ENCODE measurements around the gene EDN2.

EDN2 gene

GRCh38 chr1:41516168-41517061 lies 31.9 kb upstream of the EDN2 start:
- peak; percentile 94 for DNase-seq

- DNase-seq = no peak
Measured at GRCh38 chr1:41515778-41516167, 31.3 kb upstream of the EDN2 start.

GRCh38 chr1:41515131-41515678 lies 30.7 kb upstream of the EDN2 start:
- no peak for DNase-seq

- DNase-seq = no peak
Measured at GRCh38 chr1:41514381-41514780, 29.9 kb upstream of the EDN2 start.

GRCh38 chr1:41513383-41513735 lies 28.9 kb upstream of the EDN2 start:
- peak; percentile 76 for DNase-seq

- DNase-seq = no peak
Measured at GRCh38 chr1:41512701-41513382, 28.4 kb upstream of the EDN2 start.

- DNase-seq = no peak
Measured at GRCh38 chr1:41511239-41511540, 26.7 kb upstream of the EDN2 start.

- DNase-seq = no peak
Measured at GRCh38 chr1:41510531-41511238, 26.2 kb upstream of the EDN2 start.

- no peak for DNase-seq
Measured at GRCh38 chr1:41509270-41509671, 24.8 kb upstream of the EDN2 start.

- no peak for DNase-seq
Measured at GRCh38 chr1:41508290-41508689, 23.8 kb upstream of the EDN2 start.

- DNase-seq = no peak
Measured at GRCh38 chr1:41507836-41508235, 23.4 kb upstream of the EDN2 start.

GRCh38 chr1:41507110-41507720 lies 22.7 kb upstream of the EDN2 start:
- no peak for DNase-seq

- DNase-seq = peak; percentile 63
Measured at GRCh38 chr1:41504114-41505035, 19.9 kb upstream of the EDN2 start.

GRCh38 chr1:41503538-41504113 lies 19.1 kb upstream of the EDN2 start:
- no peak for DNase-seq

- DNase-seq = no peak
Measured at GRCh38 chr1:41502912-41503311, 18.4 kb upstream of the EDN2 start.

GRCh38 chr1:41501581-41501980 lies 17.1 kb upstream of the EDN2 start:
- DNase-seq = no peak

- no peak for DNase-seq
Measured at GRCh38 chr1:41500781-41501518, 16.5 kb upstream of the EDN2 start.

- no peak for DNase-seq
Measured at GRCh38 chr1:41500378-41500777, 15.9 kb upstream of the EDN2 start.

- DNase-seq = no peak
Measured at GRCh38 chr1:41499591-41499990, 15.1 kb upstream of the EDN2 start.

- no peak for DNase-seq
Measured at GRCh38 chr1:41498804-41499203, 14.3 kb upstream of the EDN2 start.

GRCh38 chr1:41498391-41498790 lies 13.9 kb upstream of the EDN2 start:
- no peak for DNase-seq

Data from 8988T (cell line).